ENCODE data around the gene SH3GLB1. TPM values are rescaled to one million over a fixed set of nuclear protein-coding genes. Genes with fewer than 3 reads are reported as not detected.

The SH3GLB1 gene
- total RNA-seq, 1 donor from 2014 or later, result 138 TPM

GRCh38 chr1:86762336-86762735, 58.0 kb downstream of the SH3GLB1 start:
- FAIRE-seq (no peak), DNase-seq (ENCODE audit: low read depth) (no peak)
- TF ChIP-seq CTCF (IDR thresholded peaks at IDR 0.05; ENCODE audit: insufficient read depth, low read depth, low read length), result no peak
- no peak for TF ChIP-seq EZH2 (IDR thresholded peaks at IDR 0.05; ENCODE audit: insufficient read depth, low read length)
- H3K4me3 Mint-ChIP-seq (ENCODE audit: unreplicated experiment), result no peak overlapping the region
- peaks cover 2% of the 10 kb centered on the region for H3K36me3 Mint-ChIP-seq (ENCODE audit: low read depth, unreplicated experiment)
- peaks cover 3% of the 10 kb centered on the region for H3K9me3 Mint-ChIP-seq (ENCODE audit: unreplicated experiment)
- Histone ChIP-seq H2AFZ (ENCODE audit: low read depth, low read length) (no peak overlapping the region), H3K27me3 (ENCODE audit: insufficient read depth, low read length) (peaks cover 4% of the 10 kb centered on the region), H3K9me3 (ENCODE audit: insufficient read depth, low read depth, low read length) (no peaks in the 10 kb centered on the region), H3K27ac (ENCODE audit: low read depth, low read length) (no peak overlapping the region), H3K4me1 (ENCODE audit: insufficient read depth, low read length) (no peaks in the 10 kb centered on the region), H3K79me2 (ENCODE audit: insufficient read depth, low read length) (no peaks in the 10 kb centered on the region), H3K36me3 (ENCODE audit: insufficient read depth, low read length) (no peaks in the 10 kb centered on the region), H3K4me2 (ENCODE audit: low read length) (no peak overlapping the region), H4K20me1 (ENCODE audit: insufficient read depth, low read length) (no peaks in the 10 kb centered on the region), H3K4me3 (ENCODE audit: insufficient read depth, low read depth, low read length) (no peak overlapping the region), H3K9ac (ENCODE audit: low read length) (no peak overlapping the region)
- no peaks in the 10 kb centered on the region for H3K4me1 Mint-ChIP-seq (ENCODE audit: low read depth, unreplicated experiment)
- no peak overlapping the region for H3K27ac Mint-ChIP-seq (ENCODE audit: unreplicated experiment)
- H3K27me3 Mint-ChIP-seq (ENCODE audit: low read depth, unreplicated experiment), result no peaks in the 10 kb centered on the region

- TF ChIP-seq EZH2 (IDR thresholded peaks at IDR 0.05; ENCODE audit: insufficient read depth, low read length) (no peak), CTCF (IDR thresholded peaks at IDR 0.05; ENCODE audit: insufficient read depth, low read depth, low read length) (no peak)
Observed at GRCh38 chr1:86764523-86764922, 60.1 kb downstream of the SH3GLB1 start.

GRCh38 chr1:86765073-86765472, 60.7 kb downstream of the SH3GLB1 start:
- H3K4me1 Mint-ChIP-seq (ENCODE audit: low read depth, unreplicated experiment), result no peaks in the 10 kb centered on the region
- H3K9ac ChIP-seq (ENCODE audit: low read length), result no peak overlapping the region
- no peaks in the 10 kb centered on the region for H3K27me3 Mint-ChIP-seq (ENCODE audit: low read depth, unreplicated experiment)
- H4K20me1 ChIP-seq (ENCODE audit: insufficient read depth, low read length), result no peaks in the 10 kb centered on the region
- H3K27me3 ChIP-seq (ENCODE audit: insufficient read depth, low read length), result peaks cover 4% of the 10 kb centered on the region
- DNase-seq (ENCODE audit: low read depth) (no peak), FAIRE-seq (no peak)
- TF ChIP-seq EZH2 (IDR thresholded peaks at IDR 0.05; ENCODE audit: insufficient read depth, low read length) (no peak), CTCF (IDR thresholded peaks at IDR 0.05; ENCODE audit: insufficient read depth, low read depth, low read length) (no peak)
- H3K4me2 ChIP-seq (ENCODE audit: low read length), result no peak overlapping the region
- no peak overlapping the region for H3K4me3 Mint-ChIP-seq (ENCODE audit: unreplicated experiment)
- H3K9me3 Mint-ChIP-seq (ENCODE audit: unreplicated experiment), result peaks cover 7% of the 10 kb centered on the region
- H2AFZ ChIP-seq (ENCODE audit: low read depth, low read length), result no peak overlapping the region
- no peak overlapping the region for H3K27ac Mint-ChIP-seq (ENCODE audit: unreplicated experiment)
- H3K4me3 ChIP-seq (ENCODE audit: insufficient read depth, low read depth, low read length), result no peak overlapping the region
- no peaks in the 10 kb centered on the region for H3K9me3 ChIP-seq (ENCODE audit: insufficient read depth, low read depth, low read length)
- H3K4me1 ChIP-seq (ENCODE audit: insufficient read depth, low read length), result no peaks in the 10 kb centered on the region
- H3K36me3 Mint-ChIP-seq (ENCODE audit: low read depth, unreplicated experiment), result no peaks in the 10 kb centered on the region
- no peak overlapping the region for H3K27ac ChIP-seq (ENCODE audit: low read depth, low read length)
- H3K79me2 ChIP-seq (ENCODE audit: insufficient read depth, low read length), result no peaks in the 10 kb centered on the region
- no peaks in the 10 kb centered on the region for H3K36me3 ChIP-seq (ENCODE audit: insufficient read depth, low read length)

More at GRCh38 chr1:86764523-86764922, 60.1 kb downstream of the SH3GLB1 start:
- Mint-ChIP-seq H3K9me3 (ENCODE audit: unreplicated experiment) (peaks cover 9% of the 10 kb centered on the region), H3K27ac (ENCODE audit: unreplicated experiment) (no peak overlapping the region), H3K4me1 (ENCODE audit: low read depth, unreplicated experiment) (no peaks in the 10 kb centered on the region), H3K4me3 (ENCODE audit: unreplicated experiment) (no peak overlapping the region), H3K27me3 (ENCODE audit: low read depth, unreplicated experiment) (no peaks in the 10 kb centered on the region), H3K36me3 (ENCODE audit: low read depth, unreplicated experiment) (no peaks in the 10 kb centered on the region)
- Histone ChIP-seq H3K4me1 (ENCODE audit: insufficient read depth, low read length) (no peaks in the 10 kb centered on the region), H3K4me2 (ENCODE audit: low read length) (no peak overlapping the region), H2AFZ (ENCODE audit: low read depth, low read length) (no peak overlapping the region), H3K4me3 (ENCODE audit: insufficient read depth, low read depth, low read length) (no peak overlapping the region), H4K20me1 (ENCODE audit: insufficient read depth, low read length) (no peaks in the 10 kb centered on the region), H3K9me3 (ENCODE audit: insufficient read depth, low read depth, low read length) (no peaks in the 10 kb centered on the region), H3K9ac (ENCODE audit: low read length) (no peak overlapping the region), H3K27me3 (ENCODE audit: insufficient read depth, low read length) (peaks cover 4% of the 10 kb centered on the region), H3K27ac (ENCODE audit: low read depth, low read length) (no peak overlapping the region), H3K79me2 (ENCODE audit: insufficient read depth, low read length) (no peaks in the 10 kb centered on the region), H3K36me3 (ENCODE audit: insufficient read depth, low read length) (no peaks in the 10 kb centered on the region)
- DNase-seq (ENCODE audit: low read depth), result no peak
- FAIRE-seq, result no peak
